H9 (cell line): ENCODE results near the gene SNRNP25. TPM values are rescaled to one million over a fixed set of nuclear protein-coding genes. Genes with fewer than 3 reads are reported as not detected.

Experiments
- DNase-seq: peaks from one replicate; pipeline ENCODE4 v3.0.0-alpha.2; 2017
- H2AFZ ChIP-seq: one replicate; pipeline ENCODE4 v1.6.1; 2013; ENCODE audit warnings: mild to moderate bottlenecking, low read length, control low read depth, moderate library complexity
- H2AK5ac ChIP-seq: 2 replicates; pipeline ENCODE4 v1.6.1; 2013; ENCODE audit warnings: low read length, control low read depth, mixed read lengths; ENCODE audit not compliant: insufficient read length
- H2BK120ac ChIP-seq: one replicate; pipeline ENCODE4 v1.6.1; 2013; ENCODE audit warnings: low read depth, mild to moderate bottlenecking, low read length, control low read depth, inconsistent platforms; ENCODE audit not compliant: poor library complexity, severe bottlenecking
- H2BK12ac ChIP-seq: 2 replicates; pipeline ENCODE4 v1.6.1; 2013; ENCODE audit warnings: low read length, control low read depth, mixed read lengths, low read depth; ENCODE audit not compliant: insufficient read length
- H2BK15ac ChIP-seq: 2 replicates; pipeline ENCODE4 v1.6.1; 2013; ENCODE audit warnings: low read depth, low read length, control low read depth
- H2BK20ac ChIP-seq: one replicate; pipeline ENCODE4 v1.6.1; 2013; ENCODE audit warnings: low read depth, mild to moderate bottlenecking, low read length, control low read depth, inconsistent platforms; ENCODE audit not compliant: poor library complexity, severe bottlenecking
- H2BK5ac ChIP-seq: 2 replicates; pipeline ENCODE4 v1.6.1; 2013; ENCODE audit warnings: low read length, control low read depth, mixed read lengths; ENCODE audit not compliant: insufficient read length
- H3K14ac ChIP-seq: 2 replicates; pipeline ENCODE4 v1.6.1; 2013; ENCODE audit warnings: low read length, control low read depth; ENCODE audit not compliant: insufficient read depth
- H3K18ac ChIP-seq: 2 replicates; pipeline ENCODE4 v1.6.1; 2013; ENCODE audit warnings: low read depth, mild to moderate bottlenecking, mixed read lengths, low read length, control low read depth; ENCODE audit not compliant: insufficient read length
- H3K23ac ChIP-seq: 2 replicates; pipeline ENCODE4 v1.6.1; 2013; ENCODE audit warnings: low read length, control low read depth, mixed read lengths, low read depth; ENCODE audit not compliant: insufficient read length
- H3K23me2 ChIP-seq: 2 replicates; pipeline ENCODE4 v1.6.1; 2013; ENCODE audit warnings: low read depth, mild to moderate bottlenecking, mixed read lengths, low read length, control low read depth; ENCODE audit not compliant: insufficient read length, poor library complexity, severe bottlenecking
- H3K27ac ChIP-seq: 2 replicates; pipeline ENCODE4 v1.5.1; 2013; ENCODE audit warnings: low read length, control low read depth, mixed read lengths, low read depth; ENCODE audit not compliant: insufficient read length
- H3K27me3 ChIP-seq: 2 replicates; pipeline ENCODE4 v1.6.1; 2013; ENCODE audit warnings: low read length, control low read depth, inconsistent platforms; ENCODE audit not compliant: insufficient read depth
- H3K4ac ChIP-seq: 2 replicates; pipeline ENCODE4 v1.6.1; 2013; ENCODE audit warnings: low read depth, mild to moderate bottlenecking, control low read depth, inconsistent platforms, low read length, moderate library complexity
- H3K4me1 ChIP-seq: 2 replicates; pipeline ENCODE4 v1.6.1; 2013; ENCODE audit warnings: low read length, control low read depth, inconsistent platforms; ENCODE audit not compliant: insufficient read depth
- H3K4me2 ChIP-seq: 2 replicates; pipeline ENCODE4 v1.6.1; 2013; ENCODE audit warnings: low read length, control low read depth, mixed read lengths; ENCODE audit not compliant: insufficient read length, insufficient read depth
- H3K56ac ChIP-seq: 2 replicates; pipeline ENCODE4 v1.6.1; 2013; ENCODE audit warnings: low read depth, mild to moderate bottlenecking, mixed read lengths, low read length, control low read depth; ENCODE audit not compliant: insufficient read length
- H3K79me1 ChIP-seq: 2 replicates; pipeline ENCODE4 v1.6.1; 2013; ENCODE audit warnings: low read depth, mild to moderate bottlenecking, moderate library complexity, low read length, control low read depth, inconsistent platforms; ENCODE audit not compliant: insufficient read depth, poor library complexity, severe bottlenecking
- H3K79me2 ChIP-seq: 2 replicates; pipeline ENCODE4 v1.6.1; 2013; ENCODE audit warnings: low read length, control low read depth, inconsistent platforms; ENCODE audit not compliant: insufficient read depth
- H3K9ac ChIP-seq: 2 replicates; pipeline ENCODE4 v1.6.1; 2013; ENCODE audit warnings: low read length, control low read depth, mixed read lengths; ENCODE audit not compliant: insufficient read length; ENCODE audit errors: extremely low read depth
- H3K9me3 ChIP-seq: one replicate; pipeline ENCODE4 v1.6.1; 2013; ENCODE audit warnings: low read depth, low read length, inconsistent platforms; ENCODE audit not compliant: control insufficient read depth
- H3T11ph ChIP-seq: one replicate; pipeline ENCODE4 v1.6.1; 2013; ENCODE audit warnings: mild to moderate bottlenecking, low read length, control low read depth, inconsistent platforms
- H4K20me1 ChIP-seq: one replicate; pipeline ENCODE4 v1.6.1; 2013; ENCODE audit not compliant: control insufficient read depth, insufficient read length, insufficient read depth
- H4K5ac ChIP-seq: 2 replicates; pipeline ENCODE4 v1.6.1; 2013; ENCODE audit warnings: low read depth, mild to moderate bottlenecking, mixed read lengths, low read length, control low read depth; ENCODE audit not compliant: insufficient read length
- H4K8ac ChIP-seq: replicated peaks from 2 replicates; pipeline ENCODE4 v1.6.1; 2013; ENCODE audit warnings: low read length, control low read depth, mixed read lengths, low read depth; ENCODE audit not compliant: insufficient read length
- H4K91ac ChIP-seq: 2 replicates; pipeline ENCODE4 v1.6.1; 2013; ENCODE audit warnings: low read depth, mild to moderate bottlenecking, moderate library complexity, mixed read lengths, low read length, control low read depth; ENCODE audit not compliant: insufficient read length
- H3K27ac Mint-ChIP-seq, 3 experiments: 2 replicates in 2 of 3; 3 replicates in 1 of 3; pipeline ENCODE4 v1.8.0; 2020 to 2021; ENCODE audit warnings: mixed read lengths in 3 of 3, mild to moderate bottlenecking in 1 of 3, moderate library complexity in 1 of 3
- H3K27me3 Mint-ChIP-seq: 2 replicates; pipeline ENCODE4 v1.8.0; 2021; ENCODE audit warnings: low read depth, mild to moderate bottlenecking, moderate library complexity, mixed read lengths
- H3K36me3 Mint-ChIP-seq, 3 experiments: 2 replicates in 2 of 3; 3 replicates in 1 of 3; pipeline ENCODE4 v1.8.0; 2020 to 2021; ENCODE audit warnings: low read depth in 3 of 3, mixed read lengths in 3 of 3; ENCODE audit not compliant: insufficient read depth in 1 of 3
- H3K4me1 Mint-ChIP-seq, 2 experiments: 2 replicates each; pipeline ENCODE4 v1.8.0; 2020; ENCODE audit warnings: mixed read lengths in 2 of 2
- H3K4me3 Mint-ChIP-seq, 2 experiments: 2 replicates in 1 of 2; 3 replicates in 1 of 2; pipeline ENCODE4 v1.8.0; 2020 to 2021; ENCODE audit warnings: mild to moderate bottlenecking in 2 of 2, mixed read lengths in 2 of 2, moderate library complexity in 1 of 2
- H3K9me3 Mint-ChIP-seq, 2 experiments: 2 replicates in 1 of 2; 3 replicates in 1 of 2; pipeline ENCODE4 v1.8.0; 2020; ENCODE audit warnings: mild to moderate bottlenecking in 2 of 2, mixed read lengths in 2 of 2, moderate library complexity in 1 of 2
- WGBS: extraction: QIAGEN DNeasy Blood & Tissue Kit; methylation state at CpG from one replicate; pipeline ENCODE4 v1.1.7; 2013; ENCODE audit warnings: missing lambda C conversion rate, low lambda C conversion rate, mixed read lengths; ENCODE audit not compliant: insufficient read length; ENCODE audit errors: extremely low coverage; 5-methylcytosine and 5-hydroxymethylcytosine counted together
- total RNA-seq: library from RNA; stranded (reverse); gene quantifications from 2 replicates; pipeline ENCODE4 v1.2.1, GENCODE V29; 2021
- TF ChIP-seq, protein P1 (sequence below): fragments of 200-600 bp; sonication (generic); conservative IDR thresholded peaks from 3 replicates; pipeline ENCODE4 v1.8.0; 2021; ENCODE audit warnings: antibody characterized with exemption, mild to moderate bottlenecking

Gene SNRNP25
- total RNA-seq, 1 experiment from 2014 or later = 78.5 TPM

- H3K23ac ChIP-seq = no peak overlapping the region
- H3K27ac ChIP-seq = no peak overlapping the region
- H3K9me3 Mint-ChIP-seq = peaks cover 9 to 14% of the 10 kb centered on the region in 2 experiments; a peak in 4 of 5 replicates
- H3K9me3 ChIP-seq = peaks cover 12% of the 10 kb centered on the region
- H3K4me1 Mint-ChIP-seq = no peaks in the 10 kb centered on the region
- H3K4me3 Mint-ChIP-seq = no peak overlapping the region
- no peak overlapping the region for H2BK120ac ChIP-seq
- H3K27ac Mint-ChIP-seq = no peak overlapping the region
- H3K18ac ChIP-seq = no peak overlapping the region
- H3K36me3 Mint-ChIP-seq = peaks cover 63 to 79% (median 79%) of the 10 kb centered on the region in 3 experiments
- no CpG with 5 or more reads among the region's 4 CpGs for WGBS
- no peak overlapping the region for H4K8ac ChIP-seq
- H3K27me3 Mint-ChIP-seq = peaks cover 1% of the 10 kb centered on the region
- no peak overlapping the region for H3T11ph ChIP-seq
- no peak overlapping the region for H3K9ac ChIP-seq
- no peak for DNase-seq
- no peak overlapping the region for H4K91ac ChIP-seq
- TF ChIP-seq, protein P1, sequence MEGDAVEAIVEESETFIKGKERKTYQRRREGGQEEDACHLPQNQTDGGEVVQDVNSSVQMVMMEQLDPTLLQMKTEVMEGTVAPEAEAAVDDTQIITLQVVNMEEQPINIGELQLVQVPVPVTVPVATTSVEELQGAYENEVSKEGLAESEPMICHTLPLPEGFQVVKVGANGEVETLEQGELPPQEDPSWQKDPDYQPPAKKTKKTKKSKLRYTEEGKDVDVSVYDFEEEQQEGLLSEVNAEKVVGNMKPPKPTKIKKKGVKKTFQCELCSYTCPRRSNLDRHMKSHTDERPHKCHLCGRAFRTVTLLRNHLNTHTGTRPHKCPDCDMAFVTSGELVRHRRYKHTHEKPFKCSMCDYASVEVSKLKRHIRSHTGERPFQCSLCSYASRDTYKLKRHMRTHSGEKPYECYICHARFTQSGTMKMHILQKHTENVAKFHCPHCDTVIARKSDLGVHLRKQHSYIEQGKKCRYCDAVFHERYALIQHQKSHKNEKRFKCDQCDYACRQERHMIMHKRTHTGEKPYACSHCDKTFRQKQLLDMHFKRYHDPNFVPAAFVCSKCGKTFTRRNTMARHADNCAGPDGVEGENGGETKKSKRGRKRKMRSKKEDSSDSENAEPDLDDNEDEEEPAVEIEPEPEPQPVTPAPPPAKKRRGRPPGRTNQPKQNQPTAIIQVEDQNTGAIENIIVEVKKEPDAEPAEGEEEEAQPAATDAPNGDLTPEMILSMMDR = no peak
- H3K4ac ChIP-seq = no peak overlapping the region
- no peaks in the 10 kb centered on the region for H3K79me1 ChIP-seq
- H2AK5ac ChIP-seq = no peak overlapping the region
- no peaks in the 10 kb centered on the region for H3K79me2 ChIP-seq
- H3K14ac ChIP-seq = no peak overlapping the region
- H3K23me2 ChIP-seq = no peaks in the 10 kb centered on the region
- H2AFZ ChIP-seq = no peak overlapping the region
- H2BK20ac ChIP-seq = no peak overlapping the region
- H3K56ac ChIP-seq = no peak overlapping the region
- no peaks in the 10 kb centered on the region for H3K27me3 ChIP-seq
- H2BK15ac ChIP-seq = no peak overlapping the region
- H4K20me1 ChIP-seq = no peaks in the 10 kb centered on the region
- H2BK5ac ChIP-seq = no peak overlapping the region
- H3K4me2 ChIP-seq = no peak overlapping the region
- no peak overlapping the region for H4K5ac ChIP-seq
- no peak overlapping the region for H2BK12ac ChIP-seq
- H3K4me1 ChIP-seq = no peaks in the 10 kb centered on the region
Observed at GRCh38 chr16:42691-43090, 10.9 kb upstream of the SNRNP25 start.
